K562 (cell line): ENCODE measurements around the gene TNFSF13. TPM values are rescaled to one million over a fixed set of nuclear protein-coding genes. Genes with fewer than 3 reads are reported as not detected.

Source experiments
- MEF2D ChIP-seq: conservative IDR thresholded peaks from 2 replicates; pipeline ENCODE4 v1.6.1; 2016; ENCODE audit warnings: low read depth, missing genetic modification characterization, missing compliant biosample characterization
- PCBP1 ChIP-seq: fragments of 200-400 bp; formaldehyde crosslinking; IDR thresholded peaks from 2 replicates; pipeline ENCODE4 v1.6.1; 2018; ENCODE audit warnings: mild to moderate bottlenecking, low read depth, low read length; ENCODE audit not compliant: poor library complexity, severe bottlenecking
- ZNF407 ChIP-seq: fragments of 450-650 bp; IDR thresholded peaks from 2 replicates; pipeline ENCODE4 v1.6.1; 2016; ENCODE audit warnings: low read depth
- polyA plus RNA-seq, 8 experiments: library from polyadenylated mRNA; depleted of rRNA in 4 of 8; stranded (reverse) in 5 of 8; unstranded in 3 of 8; fragments of >200 nt; fragmentation: Nextera tagmentation in 2 of 8; fragmentation: Illumina TruSeq in 1 of 8; extraction: Ambion mirVana in 2 of 8; extraction: Trizol in 1 of 8; gene quantifications; 2 replicates each; pipeline versions ENCODE4 v1.2.1 to v1.2.3, GENCODE V29; 2011 to 2014; ENCODE audit warnings: inconsistent platforms in 1 of 8, missing spikeins in 1 of 8
- total RNA-seq, 7 experiments: library from RNA; depleted of rRNA in 6 of 7; stranded (reverse); fragments of >200 nt in 6 of 7; fragmentation: Illumina TruSeq in 2 of 7; extraction: Trizol in 2 of 7; gene quantifications; 2 replicates each; pipeline versions ENCODE4 v1.2.1 to v1.2.3, GENCODE V29; 2011 to 2021; ENCODE audit warnings: low replicate concordance in 1 of 7

Gene TNFSF13
- total and polyA plus RNA-seq, 9 of the 15 experiments (the other 6 are each of a cell fraction or from before 2014, with no cell fraction given), result 0.04 to 0.51 (median 0.19) TPM; not detected in 1

GRCh38 chr17:7541074-7541621 is 17.4 kb upstream of the TNFSF13 start (continued):
- TF ChIP-seq ZNF407 (no peak), MEF2D (no peak), PCBP1 (no peak)
- TF ChIP-seq, all 486 proteins: peak for 0
